ENCODE data around the gene FN1.

Gene FN1

DNA sequence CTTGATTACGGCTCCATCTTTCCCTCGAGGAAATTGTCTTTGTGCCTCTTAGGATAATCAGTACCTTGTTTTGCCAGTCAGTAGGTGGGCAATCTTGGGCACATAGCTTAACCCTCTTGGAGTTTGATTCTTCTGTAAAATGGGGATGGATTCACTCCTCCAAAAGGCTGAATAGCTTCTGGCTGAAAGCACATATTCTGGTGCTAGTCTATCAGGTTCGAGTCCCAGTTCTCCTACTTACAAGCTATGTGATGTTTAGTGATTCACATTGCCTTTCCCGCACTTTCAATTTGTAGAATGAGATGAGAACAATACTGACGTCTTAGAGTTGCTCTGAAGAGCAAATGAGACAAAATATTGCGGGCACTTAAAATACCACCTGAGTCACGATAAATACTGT, 80.1 kb downstream of the FN1 start:
- in situ Hi-C loops (cut with MboI; ENCODE audit: low pct_unique_long_range_greater_than_20kb, low sequenced_read_pairs, unreplicated experiment) = no loop called here
- no peak for DNase-seq (ENCODE audit: low spot score)
- TF ChIP-seq, protein P1, sequence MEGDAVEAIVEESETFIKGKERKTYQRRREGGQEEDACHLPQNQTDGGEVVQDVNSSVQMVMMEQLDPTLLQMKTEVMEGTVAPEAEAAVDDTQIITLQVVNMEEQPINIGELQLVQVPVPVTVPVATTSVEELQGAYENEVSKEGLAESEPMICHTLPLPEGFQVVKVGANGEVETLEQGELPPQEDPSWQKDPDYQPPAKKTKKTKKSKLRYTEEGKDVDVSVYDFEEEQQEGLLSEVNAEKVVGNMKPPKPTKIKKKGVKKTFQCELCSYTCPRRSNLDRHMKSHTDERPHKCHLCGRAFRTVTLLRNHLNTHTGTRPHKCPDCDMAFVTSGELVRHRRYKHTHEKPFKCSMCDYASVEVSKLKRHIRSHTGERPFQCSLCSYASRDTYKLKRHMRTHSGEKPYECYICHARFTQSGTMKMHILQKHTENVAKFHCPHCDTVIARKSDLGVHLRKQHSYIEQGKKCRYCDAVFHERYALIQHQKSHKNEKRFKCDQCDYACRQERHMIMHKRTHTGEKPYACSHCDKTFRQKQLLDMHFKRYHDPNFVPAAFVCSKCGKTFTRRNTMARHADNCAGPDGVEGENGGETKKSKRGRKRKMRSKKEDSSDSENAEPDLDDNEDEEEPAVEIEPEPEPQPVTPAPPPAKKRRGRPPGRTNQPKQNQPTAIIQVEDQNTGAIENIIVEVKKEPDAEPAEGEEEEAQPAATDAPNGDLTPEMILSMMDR (IDR thresholded peaks at IDR 0.05; ENCODE audit: extremely low read depth, insufficient read depth, missing control alignments) = no peak

DNA sequence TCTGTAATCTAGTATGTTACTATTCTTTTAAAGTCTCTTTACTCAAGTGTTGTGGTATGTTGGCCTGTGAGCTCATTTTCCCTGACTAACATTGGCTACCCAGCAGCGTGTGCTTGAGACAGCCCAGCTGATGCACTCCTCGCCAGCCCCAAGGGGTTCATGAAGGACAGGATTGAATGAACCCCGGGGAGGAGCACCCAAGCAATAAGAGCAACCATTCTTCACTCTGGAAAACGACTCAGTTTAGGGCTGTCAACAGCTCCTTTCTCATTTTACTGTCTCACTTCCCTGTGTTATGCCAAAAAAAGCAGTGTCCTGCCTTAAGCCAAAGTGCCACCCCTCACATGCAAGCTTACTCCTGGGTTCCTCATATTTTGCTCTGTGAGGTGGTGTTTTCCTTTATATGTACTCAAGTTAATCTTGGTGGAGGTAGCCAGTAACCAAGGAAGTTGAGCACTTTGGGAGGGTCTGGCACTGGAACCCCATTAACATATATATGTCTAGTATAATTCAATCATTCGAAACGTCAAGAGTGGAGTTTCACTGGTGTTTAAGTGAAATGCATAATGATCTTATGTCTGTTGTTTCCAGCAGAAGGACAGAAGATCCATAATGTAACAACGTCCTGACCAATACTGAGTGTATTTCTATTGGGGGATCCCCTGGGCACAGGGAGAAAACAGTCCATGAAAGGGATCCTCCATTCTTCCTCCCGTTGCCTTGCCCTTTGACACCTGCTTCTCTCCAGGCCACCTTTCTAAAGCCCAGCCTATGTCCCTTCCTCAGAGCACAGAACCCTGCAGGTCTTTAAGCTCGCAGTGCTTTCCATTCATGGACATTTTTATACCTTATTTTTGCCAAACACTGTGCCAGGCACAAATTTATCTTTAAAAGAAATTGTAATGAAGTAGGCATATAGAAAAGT, 80.8 kb downstream of the FN1 start:
- DNase-seq (ENCODE audit: low spot score) = no peak
- in situ Hi-C loops (cut with MboI; ENCODE audit: low pct_unique_long_range_greater_than_20kb, low sequenced_read_pairs, unreplicated experiment) = no loop called here
- TF ChIP-seq, protein P1 (IDR thresholded peaks at IDR 0.05; ENCODE audit: extremely low read depth, insufficient read depth, missing control alignments) = no peak

DNA sequence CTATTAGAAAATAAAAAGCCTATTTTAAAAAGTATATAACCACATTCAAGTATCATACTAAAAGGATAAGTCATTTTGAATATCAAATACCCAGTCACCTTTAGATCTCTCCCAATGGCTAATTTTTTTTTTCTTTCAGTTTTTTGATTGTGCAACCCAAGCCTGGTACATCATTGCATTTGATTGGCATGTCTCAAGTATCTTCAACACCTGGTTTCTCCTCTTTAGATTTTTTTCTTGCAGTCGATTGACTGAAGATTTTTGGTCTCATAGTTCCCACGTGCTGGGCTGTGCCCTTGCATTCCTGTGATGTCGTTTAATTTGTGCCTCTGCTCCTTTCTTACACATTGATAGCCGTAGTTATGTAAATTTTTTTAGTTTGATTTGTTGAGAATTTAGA, 83.3 kb downstream of the FN1 start:
- TF ChIP-seq, protein P1 (IDR thresholded peaks at IDR 0.05; ENCODE audit: extremely low read depth, insufficient read depth, missing control alignments) = no peak
- no peak for DNase-seq (ENCODE audit: low spot score)
- in situ Hi-C loops (cut with MboI; ENCODE audit: low pct_unique_long_range_greater_than_20kb, low sequenced_read_pairs, unreplicated experiment) = no loop called here

DNA sequence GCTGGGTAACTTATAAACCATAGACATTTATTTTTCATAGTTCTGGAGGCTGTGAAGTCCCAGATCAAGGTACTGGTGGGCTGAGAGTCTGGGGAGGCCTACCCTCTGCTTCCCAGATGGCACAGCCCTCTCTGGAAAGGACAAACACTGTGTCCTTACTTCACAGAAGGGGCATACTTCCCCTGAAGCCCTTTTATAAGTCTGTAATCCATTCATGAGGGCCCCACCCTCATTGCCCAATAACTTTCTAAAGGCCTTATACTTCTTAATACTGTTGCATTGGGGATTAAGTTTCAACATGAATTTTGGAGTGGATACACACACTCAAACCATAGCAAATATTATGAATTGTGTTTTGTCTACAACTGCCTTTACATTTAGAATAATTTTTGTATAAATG, 88.0 kb downstream of the FN1 start:
- no peak for DNase-seq (ENCODE audit: low spot score)
- TF ChIP-seq, protein P1 (IDR thresholded peaks at IDR 0.05; ENCODE audit: extremely low read depth, insufficient read depth, missing control alignments) = no peak
- in situ Hi-C loops (cut with MboI; ENCODE audit: low pct_unique_long_range_greater_than_20kb, low sequenced_read_pairs, unreplicated experiment) = no loop called here

DNA sequence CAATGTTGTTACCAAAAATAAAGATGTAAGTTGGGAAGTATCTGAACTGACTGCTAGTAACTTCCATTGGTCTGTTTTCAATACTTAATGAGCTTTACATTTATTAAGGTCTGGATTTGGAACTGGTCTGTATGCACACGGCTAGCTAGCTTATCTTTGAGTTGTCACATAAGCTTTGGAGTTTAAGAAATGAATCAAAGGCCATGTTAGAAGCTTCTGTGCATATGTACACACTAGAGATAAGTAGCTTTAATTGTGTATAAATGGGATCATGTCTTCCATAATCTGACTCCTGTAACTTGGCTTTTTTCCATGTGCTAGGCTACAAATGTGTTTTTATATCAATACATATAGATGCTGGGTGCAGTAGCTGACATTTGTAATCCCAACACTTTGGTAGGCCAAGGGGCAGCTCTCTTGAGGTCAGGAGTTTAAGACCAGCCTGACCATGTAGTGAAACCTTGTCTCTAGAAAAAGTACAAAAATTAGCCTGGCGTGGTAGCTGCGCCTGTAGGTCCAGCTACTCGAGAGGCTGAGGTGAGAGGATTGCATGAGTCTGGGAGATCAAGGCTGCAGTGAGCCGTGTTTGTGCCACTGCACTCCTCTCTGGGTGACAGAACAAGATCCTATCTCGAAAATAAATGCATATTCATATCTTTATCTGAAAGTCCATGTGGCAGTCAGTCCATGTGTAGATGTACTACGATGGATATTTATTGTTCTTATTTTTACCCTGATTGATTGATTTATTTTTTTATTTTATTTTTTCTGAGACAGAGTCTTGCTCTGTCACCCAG, 96.8 kb downstream of the FN1 start:
- no peak for DNase-seq (ENCODE audit: low spot score)
- in situ Hi-C loops (cut with MboI; ENCODE audit: low pct_unique_long_range_greater_than_20kb, low sequenced_read_pairs, unreplicated experiment) = no loop called here

More for the DNA sequence above, 96.8 kb downstream of the FN1 start:
- TF ChIP-seq, protein P1 (IDR thresholded peaks at IDR 0.05; ENCODE audit: extremely low read depth, insufficient read depth, missing control alignments) = no peak

All from GM13977 (cell line).